ENCODE data around the gene FGR.

The FGR gene

DNA sequence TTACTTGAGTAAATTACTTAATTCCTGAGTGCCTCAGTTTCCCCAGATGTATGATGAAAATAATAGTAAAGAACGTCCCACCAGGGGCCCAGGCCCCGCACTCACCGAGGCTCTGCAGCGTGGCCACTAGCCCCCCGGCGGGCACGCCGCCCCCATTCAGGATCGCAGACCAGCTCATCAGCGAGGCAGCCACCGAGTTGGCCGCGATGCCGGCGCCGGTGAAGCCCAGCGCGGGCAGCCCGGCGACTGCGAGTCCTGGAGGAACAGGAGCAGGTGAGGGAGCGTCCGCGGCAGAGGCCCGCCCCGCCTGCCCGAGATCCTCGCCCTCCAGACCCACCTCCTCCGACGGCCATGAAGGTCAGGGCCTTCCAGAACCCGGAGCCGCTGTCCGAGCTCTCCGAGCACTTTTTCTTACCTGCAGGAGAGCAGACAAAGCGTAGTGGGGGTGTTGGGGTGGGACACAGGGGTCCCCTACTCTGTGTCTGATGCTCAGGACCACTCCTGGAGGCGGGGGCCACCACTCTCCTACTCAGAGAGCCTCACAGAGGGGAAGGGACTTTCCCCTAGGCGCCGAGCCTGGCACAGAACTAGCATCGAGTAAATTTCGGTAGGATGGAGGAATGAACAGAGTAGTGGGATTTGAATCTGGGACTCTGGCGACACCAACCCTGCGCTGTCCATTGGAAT, 33.3 kb upstream of the FGR start:
- no peak overlapping the region for H3K9ac ChIP-seq (ENCODE audit: low read length)
- H3K9me3 ChIP-seq (ENCODE audit: control insufficient read depth, low read length) = no peaks in the 10 kb centered on the region
- H3K4me1 ChIP-seq (ENCODE audit: control insufficient read depth, insufficient read depth, low read length) = peaks cover 18% of the 10 kb centered on the region

DNA sequence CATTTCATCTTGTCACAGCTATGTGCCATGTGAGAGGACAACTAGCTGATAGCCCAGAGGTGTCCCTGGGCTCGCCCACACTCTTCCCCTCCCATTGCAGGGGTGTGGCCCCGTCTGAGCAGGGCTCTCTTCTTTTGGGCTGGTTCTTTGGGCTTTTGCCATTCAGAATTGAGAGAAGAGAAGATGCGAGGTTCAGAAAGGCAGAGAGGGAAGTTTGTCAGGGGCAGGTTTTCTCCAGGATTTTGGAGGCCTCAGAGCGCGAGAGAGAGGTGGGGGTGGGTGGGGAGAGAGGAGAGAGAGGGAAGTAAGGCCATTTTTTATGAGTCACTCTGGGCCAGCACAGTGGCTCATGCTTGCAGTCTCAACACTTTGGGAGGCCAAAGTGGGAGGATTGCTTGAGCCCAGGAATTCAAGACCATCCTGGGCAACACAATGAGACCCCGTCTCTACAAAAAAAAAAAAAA, 31.8 kb upstream of the FGR start:
- H3K4me1 ChIP-seq (ENCODE audit: control insufficient read depth, insufficient read depth, low read length) = peaks cover 16% of the 10 kb centered on the region
- no peaks in the 10 kb centered on the region for H3K9me3 ChIP-seq (ENCODE audit: control insufficient read depth, low read length)
- no peaks in the 10 kb centered on the region for H3K36me3 ChIP-seq (ENCODE audit: control insufficient read depth, insufficient read depth, low read length)
- no peak overlapping the region for H3K9ac ChIP-seq (ENCODE audit: low read length)
- H3K4me3 ChIP-seq (ENCODE audit: low read length) = no peak overlapping the region
- no peaks in the 10 kb centered on the region for H3K27me3 ChIP-seq (ENCODE audit: control insufficient read depth, insufficient read depth, low read length)

More for the DNA sequence above, 33.3 kb upstream of the FGR start:
- H3K4me3 ChIP-seq (ENCODE audit: low read length) = no peak overlapping the region
- no peaks in the 10 kb centered on the region for H3K27me3 ChIP-seq (ENCODE audit: control insufficient read depth, insufficient read depth, low read length)
- H3K36me3 ChIP-seq (ENCODE audit: control insufficient read depth, insufficient read depth, low read length) = no peaks in the 10 kb centered on the region

DNA sequence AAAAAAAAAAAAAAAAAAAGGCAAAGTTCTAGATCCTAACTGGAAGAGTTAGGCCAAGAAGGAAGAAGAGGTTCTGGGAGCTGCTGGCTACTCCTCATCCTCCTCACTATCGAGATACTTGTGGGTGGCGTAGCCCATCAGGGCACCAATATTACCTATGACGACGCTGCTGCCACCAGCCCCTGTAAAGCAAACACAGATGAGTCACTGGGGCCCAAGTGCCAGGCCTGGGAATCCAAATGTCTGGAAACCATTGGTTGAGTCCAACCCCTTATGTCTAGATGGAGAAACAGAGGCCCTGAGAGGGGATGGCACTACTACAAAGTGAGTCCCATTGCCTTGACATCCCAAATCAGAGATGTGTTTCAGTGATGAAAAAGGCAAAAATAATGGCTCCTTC, 31.3 kb upstream of the FGR start:
- H3K9me3 ChIP-seq (ENCODE audit: control insufficient read depth, low read length) = no peaks in the 10 kb centered on the region
- H3K36me3 ChIP-seq (ENCODE audit: control insufficient read depth, insufficient read depth, low read length) = no peaks in the 10 kb centered on the region
- H3K4me3 ChIP-seq (ENCODE audit: low read length) = no peak overlapping the region
- no peak overlapping the region for H3K9ac ChIP-seq (ENCODE audit: low read length)
- peaks cover 16% of the 10 kb centered on the region for H3K4me1 ChIP-seq (ENCODE audit: control insufficient read depth, insufficient read depth, low read length)
- no peaks in the 10 kb centered on the region for H3K27me3 ChIP-seq (ENCODE audit: control insufficient read depth, insufficient read depth, low read length)

DNA sequence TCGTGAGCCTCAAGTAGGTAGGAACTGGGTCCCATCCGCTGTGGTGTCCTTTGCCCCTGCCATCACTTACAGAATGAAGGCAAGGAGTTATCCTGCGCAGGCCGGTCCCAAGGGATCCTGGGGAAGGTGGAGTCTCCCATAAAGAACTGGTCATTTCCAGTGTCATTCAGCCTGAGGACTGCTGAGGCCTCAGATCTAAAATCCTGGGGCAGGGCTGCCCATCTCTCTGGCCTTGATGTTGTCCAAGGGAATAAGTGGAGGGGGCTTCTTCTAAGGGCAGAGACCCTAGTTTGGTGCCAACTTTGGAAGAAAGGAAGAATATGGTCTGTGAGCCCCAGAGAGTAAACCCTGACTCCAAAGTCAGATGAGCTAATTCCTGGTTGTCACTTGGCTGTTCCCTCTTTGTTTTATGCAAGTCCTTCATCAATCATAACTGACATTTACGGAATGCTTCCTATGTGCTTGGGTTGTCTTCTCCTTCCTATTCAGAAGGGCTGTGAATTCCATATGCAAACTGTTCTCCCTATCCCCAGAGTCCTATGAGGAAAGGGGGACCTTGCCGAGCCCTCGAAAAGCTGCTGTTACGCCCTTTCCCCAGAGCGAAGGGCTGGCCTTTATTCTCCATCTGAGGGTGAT, 30.1 kb upstream of the FGR start:
- Histone ChIP-seq H3K9ac (ENCODE audit: low read length) (no peak overlapping the region), H3K27me3 (ENCODE audit: control insufficient read depth, insufficient read depth, low read length) (no peaks in the 10 kb centered on the region), H3K4me3 (ENCODE audit: low read length) (no peak overlapping the region), H3K4me1 (ENCODE audit: control insufficient read depth, insufficient read depth, low read length) (peaks cover 15% of the 10 kb centered on the region), H3K9me3 (ENCODE audit: control insufficient read depth, low read length) (no peaks in the 10 kb centered on the region), H3K36me3 (ENCODE audit: control insufficient read depth, insufficient read depth, low read length) (no peaks in the 10 kb centered on the region)

DNA sequence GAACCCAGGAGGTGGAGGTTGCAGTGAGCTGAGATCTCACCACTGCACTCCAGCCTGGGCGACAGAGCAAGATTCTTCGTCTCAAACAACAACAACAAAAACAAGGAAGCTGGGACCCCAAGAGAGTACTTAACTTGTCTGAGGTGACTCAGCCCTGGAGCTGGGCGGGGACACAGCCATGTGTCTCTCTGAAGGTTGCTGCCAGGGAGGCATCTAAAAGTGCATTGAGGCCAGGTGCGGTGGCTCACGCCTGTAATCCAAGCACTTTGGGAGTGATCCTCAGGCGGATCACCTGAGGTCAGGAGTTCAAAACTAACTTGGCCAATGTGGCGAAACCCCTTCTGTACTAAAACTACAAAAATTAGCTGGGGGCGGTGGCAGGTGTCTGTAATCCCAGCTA, 29.3 kb upstream of the FGR start:
- peaks cover 16% of the 10 kb centered on the region for H3K4me1 ChIP-seq (ENCODE audit: control insufficient read depth, insufficient read depth, low read length)
- no peaks in the 10 kb centered on the region for H3K36me3 ChIP-seq (ENCODE audit: control insufficient read depth, insufficient read depth, low read length)
- no peak overlapping the region for H3K4me3 ChIP-seq (ENCODE audit: low read length)
- H3K9me3 ChIP-seq (ENCODE audit: control insufficient read depth, low read length) = no peaks in the 10 kb centered on the region
- H3K27me3 ChIP-seq (ENCODE audit: control insufficient read depth, insufficient read depth, low read length) = no peaks in the 10 kb centered on the region
- H3K9ac ChIP-seq (ENCODE audit: low read length) = no peak overlapping the region

DNA sequence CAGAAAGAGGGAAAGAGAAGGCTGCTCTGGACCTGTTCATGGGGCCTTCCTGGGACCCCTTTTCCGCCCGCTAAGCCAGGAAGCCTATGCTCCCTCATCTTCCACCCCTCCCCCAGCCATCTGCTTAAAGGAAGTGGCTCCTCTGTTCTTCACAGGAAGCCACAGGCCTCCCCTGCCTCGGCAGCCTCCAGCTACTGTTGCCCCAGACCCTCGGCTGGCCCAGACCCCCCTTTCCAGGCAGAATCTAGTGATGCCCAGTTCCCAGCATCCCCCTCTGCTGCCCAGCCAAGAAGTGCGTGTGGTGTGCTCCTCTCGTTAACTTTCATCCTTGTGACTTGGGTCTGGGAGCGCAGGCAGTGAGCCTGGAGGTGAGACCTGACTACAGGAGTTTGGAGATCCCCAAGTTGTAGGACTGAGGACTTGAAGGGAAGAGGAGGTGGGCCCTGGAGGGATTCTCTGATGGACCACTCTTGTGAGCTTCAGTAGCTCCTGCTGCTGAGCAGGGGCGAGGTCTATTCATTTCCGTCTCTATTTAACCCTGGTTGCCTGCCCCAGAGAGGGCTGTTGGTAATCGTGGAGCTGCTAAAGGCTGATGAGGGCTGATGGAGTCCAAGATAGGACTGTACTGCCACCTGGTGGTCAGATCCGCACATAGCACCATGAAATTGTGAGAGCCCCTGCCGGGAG, 27.9 kb upstream of the FGR start:
- no peaks in the 10 kb centered on the region for H3K9me3 ChIP-seq (ENCODE audit: control insufficient read depth, low read length)
- no peak overlapping the region for H3K4me3 ChIP-seq (ENCODE audit: low read length)
- no peaks in the 10 kb centered on the region for H3K27me3 ChIP-seq (ENCODE audit: control insufficient read depth, insufficient read depth, low read length)
- peaks cover 16% of the 10 kb centered on the region for H3K4me1 ChIP-seq (ENCODE audit: control insufficient read depth, insufficient read depth, low read length)
- H3K36me3 ChIP-seq (ENCODE audit: control insufficient read depth, insufficient read depth, low read length) = no peaks in the 10 kb centered on the region
- H3K9ac ChIP-seq (ENCODE audit: low read length) = peak overlapping the region; percentile 11

DNA sequence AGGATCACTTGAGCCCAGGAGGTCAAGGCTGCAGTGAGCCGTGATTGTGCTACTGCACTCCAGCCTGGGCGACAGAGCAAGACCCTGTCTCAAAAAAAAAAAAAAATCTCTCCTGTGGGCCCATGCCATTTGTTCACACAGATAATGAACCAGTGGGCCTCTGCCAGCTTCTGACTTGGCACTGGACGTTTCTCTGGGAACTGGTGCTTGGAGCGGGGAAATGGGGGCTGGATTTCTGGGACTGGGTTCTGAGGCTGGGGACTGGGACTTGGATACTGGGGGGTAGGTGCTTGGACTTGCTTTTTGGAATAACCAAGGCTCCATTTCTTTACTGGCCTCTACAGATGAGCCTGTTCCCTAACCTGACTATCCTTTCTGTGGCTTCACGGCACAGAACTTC, 27.3 kb upstream of the FGR start:
- H3K9ac ChIP-seq (ENCODE audit: low read length) = peak overlapping the region; percentile 11
- H3K9me3 ChIP-seq (ENCODE audit: control insufficient read depth, low read length) = no peaks in the 10 kb centered on the region
- no peak overlapping the region for H3K4me3 ChIP-seq (ENCODE audit: low read length)
- H3K36me3 ChIP-seq (ENCODE audit: control insufficient read depth, insufficient read depth, low read length) = no peaks in the 10 kb centered on the region
- H3K27me3 ChIP-seq (ENCODE audit: control insufficient read depth, insufficient read depth, low read length) = no peaks in the 10 kb centered on the region
- H3K4me1 ChIP-seq (ENCODE audit: control insufficient read depth, insufficient read depth, low read length) = peaks cover 16% of the 10 kb centered on the region

DNA sequence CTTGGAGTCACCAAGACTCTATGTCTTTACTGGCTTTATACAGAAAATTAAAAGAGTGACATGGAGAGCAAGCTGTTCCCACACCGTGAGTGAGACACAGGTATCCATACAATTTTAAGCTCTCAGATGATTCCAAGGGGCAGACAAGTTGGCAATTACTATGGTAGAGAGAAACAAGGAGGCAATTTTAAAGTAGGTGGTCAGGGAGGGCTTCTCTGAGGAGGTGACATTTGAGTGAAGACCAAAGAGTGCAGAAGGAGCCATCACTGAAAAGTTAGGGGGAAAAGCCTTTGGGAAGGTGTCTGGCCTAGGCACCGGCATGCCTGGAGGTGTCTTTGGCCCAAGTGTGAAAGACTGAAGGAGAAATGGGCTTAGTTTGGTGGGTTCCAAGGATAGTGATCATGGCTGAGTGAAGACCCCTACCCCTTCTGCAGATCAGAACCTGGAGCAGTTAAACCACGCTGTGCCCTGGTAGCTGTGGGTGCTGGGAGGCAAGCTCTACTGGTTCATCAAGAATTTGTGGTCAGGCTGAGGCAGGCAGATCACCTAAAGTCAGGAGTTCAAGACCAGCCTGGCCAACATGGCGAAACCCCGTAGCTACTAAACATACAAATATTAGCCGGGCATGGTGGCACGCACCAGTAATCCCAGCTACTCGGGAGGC, 26.6 kb upstream of the FGR start:
- Histone ChIP-seq H3K27me3 (ENCODE audit: control insufficient read depth, insufficient read depth, low read length) (no peaks in the 10 kb centered on the region), H3K4me1 (ENCODE audit: control insufficient read depth, insufficient read depth, low read length) (peaks cover 16% of the 10 kb centered on the region), H3K9ac (ENCODE audit: low read length) (no peak overlapping the region), H3K4me3 (ENCODE audit: low read length) (no peak overlapping the region), H3K36me3 (ENCODE audit: control insufficient read depth, insufficient read depth, low read length) (no peaks in the 10 kb centered on the region), H3K9me3 (ENCODE audit: control insufficient read depth, low read length) (no peaks in the 10 kb centered on the region)

DNA sequence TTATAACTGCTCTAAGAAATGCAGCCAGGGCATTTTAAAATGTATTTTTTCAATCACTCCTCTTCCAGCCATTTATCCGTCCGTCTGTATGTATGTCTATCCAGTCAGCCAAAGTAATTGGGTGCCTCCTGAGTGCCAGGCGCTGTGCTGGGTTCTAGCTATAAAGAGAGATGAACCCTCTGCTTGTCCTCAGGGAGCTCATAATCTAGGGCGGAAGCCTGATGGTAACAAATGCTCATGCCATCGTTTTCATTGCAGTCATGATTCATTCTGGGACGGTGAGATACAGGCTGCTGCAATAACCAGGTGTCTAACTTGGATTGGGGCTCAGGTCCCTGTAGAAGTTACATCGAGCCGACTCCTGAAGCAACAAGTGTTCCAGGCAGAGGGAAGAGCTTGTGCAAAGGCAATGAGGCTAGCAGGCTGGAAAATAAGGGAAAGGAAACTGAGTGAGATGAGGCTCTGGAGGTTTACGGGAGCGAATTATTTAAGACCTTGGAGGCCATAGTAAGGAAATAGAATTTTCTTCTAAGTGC, 25.4 kb upstream of the FGR start:
- H3K9me3 ChIP-seq (ENCODE audit: control insufficient read depth, low read length) = no peaks in the 10 kb centered on the region
- H3K4me3 ChIP-seq (ENCODE audit: low read length) = peak overlapping the region; percentile 29
- H3K36me3 ChIP-seq (ENCODE audit: control insufficient read depth, insufficient read depth, low read length) = no peaks in the 10 kb centered on the region
- H3K4me1 ChIP-seq (ENCODE audit: control insufficient read depth, insufficient read depth, low read length) = peaks cover 16% of the 10 kb centered on the region
- peak overlapping the region; percentile 1 for H3K9ac ChIP-seq (ENCODE audit: low read length)
- H3K27me3 ChIP-seq (ENCODE audit: control insufficient read depth, insufficient read depth, low read length) = no peaks in the 10 kb centered on the region

DNA sequence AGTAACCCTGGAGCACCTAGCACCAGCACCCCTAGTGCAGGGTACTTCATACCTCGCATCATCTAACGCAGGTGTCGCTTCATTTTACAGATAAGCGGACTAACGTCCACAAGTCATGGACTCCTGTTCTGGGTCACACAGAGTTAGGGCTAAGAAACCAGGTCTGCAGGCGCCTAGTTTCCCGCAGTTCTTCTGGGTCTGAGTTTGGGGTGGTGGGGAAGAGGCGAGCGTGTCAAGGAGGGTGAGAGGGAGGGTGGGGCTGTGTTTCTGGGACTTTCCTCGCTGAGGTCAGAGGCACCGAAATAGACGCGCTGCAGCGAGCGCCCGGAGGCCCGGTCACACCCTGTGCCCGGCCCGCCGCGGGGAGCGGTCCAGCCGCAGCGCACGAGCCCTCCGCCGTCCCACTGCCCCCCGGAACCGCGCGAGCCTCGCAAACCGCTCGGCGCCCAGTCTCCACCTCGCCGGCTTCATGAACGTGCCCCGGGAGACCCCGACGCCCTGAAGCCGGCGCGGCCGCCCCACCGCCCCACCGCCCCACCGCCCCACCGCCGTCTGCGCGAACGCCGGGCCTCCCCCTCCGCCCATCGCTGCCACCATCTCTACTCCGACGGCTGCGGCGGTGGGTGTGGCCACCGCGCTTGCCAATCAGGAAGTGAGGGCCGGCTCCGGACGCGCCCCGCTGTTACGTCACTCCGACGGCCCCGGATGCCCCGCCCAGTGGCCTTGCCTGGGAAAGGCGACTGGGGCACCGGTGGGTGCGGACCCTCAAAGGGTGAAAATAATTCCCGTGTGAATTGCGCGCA, 24.7 kb upstream of the FGR start:
- Histone ChIP-seq H3K9me3 (ENCODE audit: control insufficient read depth, low read length) (no peaks in the 10 kb centered on the region), H3K27me3 (ENCODE audit: control insufficient read depth, insufficient read depth, low read length) (no peaks in the 10 kb centered on the region), H3K4me1 (ENCODE audit: control insufficient read depth, insufficient read depth, low read length) (peaks cover 16% of the 10 kb centered on the region), H3K9ac (ENCODE audit: low read length) (peak overlapping the region; percentile 62), H3K4me3 (ENCODE audit: low read length) (peak overlapping the region; percentile 29), H3K36me3 (ENCODE audit: control insufficient read depth, insufficient read depth, low read length) (no peaks in the 10 kb centered on the region)

DNA sequence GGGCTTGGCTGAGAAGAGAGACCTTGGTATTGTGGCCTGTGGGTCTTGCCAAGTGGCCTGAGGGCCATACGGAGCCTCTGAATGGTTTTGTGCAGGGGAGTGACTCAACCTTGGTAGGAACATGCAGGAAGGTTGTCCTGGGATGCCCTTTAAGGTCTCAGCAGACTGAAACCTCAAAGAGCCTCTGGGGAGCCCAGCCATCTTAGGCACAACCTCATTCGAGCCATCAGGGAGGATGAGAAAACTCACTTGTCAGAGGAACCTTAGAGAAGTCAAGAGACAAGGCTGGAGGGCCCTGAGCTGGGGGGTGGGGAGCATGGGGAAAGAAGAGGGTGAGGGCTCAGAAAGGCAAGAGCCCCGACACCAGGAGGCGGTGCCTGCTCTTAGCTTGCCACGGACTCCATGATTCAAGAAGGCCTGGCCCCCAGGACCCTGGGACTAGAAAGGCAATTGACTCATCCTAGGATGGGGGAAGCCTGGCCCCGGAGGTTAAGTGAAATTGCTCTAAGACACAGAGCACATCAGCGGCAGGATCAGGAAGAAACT, 24.0 kb upstream of the FGR start:
- Histone ChIP-seq H3K36me3 (ENCODE audit: control insufficient read depth, insufficient read depth, low read length) (no peaks in the 10 kb centered on the region), H3K9ac (ENCODE audit: low read length) (peak overlapping the region; percentile 62), H3K4me1 (ENCODE audit: control insufficient read depth, insufficient read depth, low read length) (peaks cover 16% of the 10 kb centered on the region), H3K9me3 (ENCODE audit: control insufficient read depth, low read length) (no peaks in the 10 kb centered on the region), H3K27me3 (ENCODE audit: control insufficient read depth, insufficient read depth, low read length) (no peaks in the 10 kb centered on the region), H3K4me3 (ENCODE audit: low read length) (no peak overlapping the region)

Data from mucosa of stomach (tissue), 1 donor.